CD8-positive, alpha-beta memory T cell (primary cell): ENCODE results near the gene SFMBT2. TPM values are rescaled to one million over a fixed set of nuclear protein-coding genes. Genes with fewer than 3 reads are reported as not detected.

ENCODE experiments used
- CTCF ChIA-PET: fragments of 350-600 bp; sonication (Branson Sonifier 250); formaldehyde crosslinking; loops from one replicate; lab custom pipeline; 2021; ENCODE audit warnings: antibody characterized with exemption; lab: Charles Lee
- POLR2A ChIA-PET: fragments of 350-600 bp; sonication (Branson Sonifier 250); formaldehyde crosslinking; loops from one replicate; lab custom pipeline; 2021; ENCODE audit warnings: antibody characterized with exemption; lab: Charles Lee
- DNase-seq, 5 donors: peaks; one replicate each; pipeline versions ENCODE4 v3.0.0 to v3.0.0-alpha.2; 2020 to 2022; ENCODE audit warnings: mixed read lengths in 1 of 5
- H3K27ac ChIP-seq: one replicate; pipeline ENCODE4 v1.7.0; 2013; ENCODE audit warnings: low read depth, mild to moderate bottlenecking, low read length, moderate library complexity
- H3K27me3 ChIP-seq: 2 replicates; pipeline ENCODE4 v1.7.0; 2013; ENCODE audit warnings: low read length, mild to moderate bottlenecking; ENCODE audit not compliant: insufficient read depth, poor library complexity, severe bottlenecking
- H3K36me3 ChIP-seq: 2 replicates; pipeline ENCODE4 v1.7.0; 2013; ENCODE audit warnings: mild to moderate bottlenecking, low read length, moderate library complexity; ENCODE audit not compliant: insufficient read depth
- H3K4me1 ChIP-seq: 2 replicates; pipeline ENCODE4 v1.7.0; 2013; ENCODE audit warnings: mild to moderate bottlenecking, low read length, moderate library complexity; ENCODE audit not compliant: insufficient read depth
- H3K4me3 ChIP-seq: 2 replicates; pipeline ENCODE4 v1.7.0; 2013; ENCODE audit warnings: mild to moderate bottlenecking, low read length
- H3K9me3 ChIP-seq: 2 replicates; pipeline ENCODE4 v1.7.0; 2013; ENCODE audit warnings: mild to moderate bottlenecking, low read length
- H3K27ac Mint-ChIP-seq, 8 donors: one replicate each; pipeline ENCODE4 v1.8.0; 2020 to 2021; ENCODE audit warnings: mixed read lengths in 8 of 8, mild to moderate bottlenecking in 6 of 8, inconsistent platforms in 3 of 8, moderate library complexity in 3 of 8
- H3K27me3 Mint-ChIP-seq, 2 donors: one replicate each; pipeline ENCODE4 v1.8.0; 2020 to 2021; ENCODE audit warnings: mixed read lengths in 2 of 2, mild to moderate bottlenecking in 1 of 2, moderate library complexity in 1 of 2
- H3K36me3 Mint-ChIP-seq, 3 donors: one replicate each; pipeline ENCODE4 v1.8.0; 2020 to 2021; ENCODE audit warnings: mixed read lengths in 3 of 3, inconsistent platforms in 1 of 3, mild to moderate bottlenecking in 1 of 3
- H3K4me1 Mint-ChIP-seq, 3 donors: one replicate each; pipeline ENCODE4 v1.8.0; 2020 to 2021; ENCODE audit warnings: mixed read lengths in 3 of 3, inconsistent platforms in 1 of 3, mild to moderate bottlenecking in 1 of 3
- H3K4me3 Mint-ChIP-seq, 7 donors: one replicate each; pipeline ENCODE4 v1.8.0; 2020 to 2021; ENCODE audit warnings: mixed read lengths in 7 of 7, mild to moderate bottlenecking in 6 of 7, moderate library complexity in 4 of 7, inconsistent platforms in 2 of 7
- H3K9me3 Mint-ChIP-seq, 5 donors: one replicate each; pipeline ENCODE4 v1.8.0; 2020 to 2022; ENCODE audit warnings: mixed read lengths in 5 of 5, mild to moderate bottlenecking in 3 of 5, moderate library complexity in 2 of 5, inconsistent platforms in 1 of 5
- polyA plus RNA-seq: library from polyadenylated mRNA; unstranded; fragments of 300-500 nt; fragmentation: Illumina TruSeq; gene quantifications from one replicate; pipeline ENCODE4 v1.2.3, GENCODE V29; 2021
- total RNA-seq, 2 experiments: library from RNA; stranded (reverse); gene quantifications; one replicate each; pipeline ENCODE4 v1.2.3, GENCODE V29; 2021

SFMBT2 gene
- total RNA-seq, result 10 to 100 TPM; 17.4 to 18.3 TPM
- polyA plus RNA-seq, result 4.9 TPM

DNA sequence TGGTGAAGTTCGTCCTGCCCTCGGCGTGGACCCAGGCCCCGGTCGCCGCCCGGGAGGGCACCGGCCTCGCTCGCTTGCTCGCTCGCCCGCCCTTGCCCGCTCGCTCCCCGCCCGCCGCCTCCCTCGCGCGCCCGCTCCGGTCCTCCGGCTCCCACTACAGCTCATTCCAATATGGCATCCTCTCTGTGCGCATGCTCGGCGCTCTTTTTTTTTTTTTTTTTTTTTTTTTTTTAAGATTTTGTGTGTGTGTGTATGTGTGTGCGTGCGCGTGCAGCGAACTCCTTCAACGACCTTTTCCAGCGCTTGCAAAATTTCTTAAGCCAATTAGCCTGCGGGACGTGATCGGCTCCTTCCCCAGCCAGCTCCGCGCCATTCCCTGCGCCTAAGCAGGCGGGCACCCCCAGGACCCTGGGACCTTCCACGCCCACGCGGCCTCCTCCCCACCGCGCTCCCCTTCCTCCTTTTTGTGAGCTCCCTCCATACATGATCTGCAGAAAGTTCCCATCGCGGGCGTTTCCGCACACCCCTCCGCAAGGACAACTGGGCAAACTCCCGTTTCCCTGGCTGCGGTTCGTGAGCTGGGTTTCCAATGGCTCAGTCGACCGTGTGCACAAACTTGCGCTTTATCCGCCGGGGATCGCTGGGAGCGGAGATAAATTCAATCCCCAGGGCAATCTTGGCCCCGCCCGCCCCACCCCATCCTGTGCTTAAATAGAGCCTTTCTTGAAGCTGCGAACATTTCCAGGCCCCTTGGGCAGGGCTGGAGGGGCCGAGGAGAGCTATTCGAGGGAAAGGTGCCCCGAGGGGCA, at the start of gene SFMBT2:
Gene SFMBT2, minus strand, starts transcription at position 173 of the 809 bp plus-strand sequence. CDS start 29,136 bp downstream, outside the sequence.
- H3K9me3 Mint-ChIP-seq, result peaks cover 0 to 5% (median 0%) of the 10 kb centered on the region in 5 donors
- peak within 1 kb of the TSS; percentile 62 to 98 (median 92) for H3K27ac Mint-ChIP-seq
- no peaks in the 10 kb centered on the region for H3K36me3 ChIP-seq
- H3K27me3 ChIP-seq, result no peaks in the 10 kb centered on the region
- H3K4me3 Mint-ChIP-seq, result peak within 1 kb of the TSS; percentile 96 to 99 (median 98)
- peaks cover 0 to 19% (median 0%) of the 10 kb centered on the region in 3 donors for H3K36me3 Mint-ChIP-seq
- DNase-seq, result peak; percentile 56 to 77 (median 62)
- H3K4me3 ChIP-seq, result peak within 1 kb of the TSS; percentile 96
- H3K4me1 Mint-ChIP-seq, result peaks cover 33 to 45% (median 33%) of the 10 kb centered on the region in 3 donors
- POLR2A ChIA-PET, result interaction anchor here (0.6 to 4.3 kb wide), 19 partner anchors 13 to 1356 kb away, joined by 3 to 18 read pairs (median 5); no protein-coding TSS in a partner anchor
- peaks cover 0 to 8% of the 10 kb centered on the region in 2 donors for H3K27me3 Mint-ChIP-seq
- H3K9me3 ChIP-seq, result no peaks in the 10 kb centered on the region
- CTCF ChIA-PET, result interaction anchor here (0.6 to 2.7 kb wide), 22 partner anchors 9 to 920 kb away, joined by 3 to 14 read pairs (median 4); no protein-coding TSS in a partner anchor
- H3K27ac ChIP-seq, result peak within 1 kb of the TSS; percentile 84
- H3K4me1 ChIP-seq, result peaks cover 33% of the 10 kb centered on the region

DNA sequence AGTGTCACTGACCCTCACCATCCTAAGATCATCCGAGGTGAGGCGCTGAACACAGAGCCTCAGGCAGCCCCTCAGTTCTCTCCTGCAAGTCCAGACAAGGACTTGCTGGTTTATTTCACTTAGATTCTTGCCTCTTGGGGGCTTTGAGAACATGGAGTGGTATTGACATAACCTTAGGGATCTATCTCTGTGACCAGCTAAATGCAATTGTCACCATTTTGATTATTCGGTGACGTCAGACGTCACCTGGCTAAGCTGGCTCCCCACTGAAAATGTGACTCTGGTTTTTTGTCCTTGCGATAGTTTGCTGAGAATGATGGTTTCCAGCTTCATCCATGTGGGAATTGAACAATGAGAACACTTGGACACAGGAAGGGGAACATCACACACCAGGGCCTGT, 49.2 kb upstream of the SFMBT2 start:
- DNase-seq, result no peak
- no peaks in the 10 kb centered on the region for H3K9me3 ChIP-seq
- H3K4me1 Mint-ChIP-seq, result no peaks in the 10 kb centered on the region
- H3K36me3 ChIP-seq, result no peaks in the 10 kb centered on the region
- POLR2A ChIA-PET, result no interaction called here
- H3K4me3 Mint-ChIP-seq, result no peak overlapping the region
- H3K9me3 Mint-ChIP-seq, result no peaks in the 10 kb centered on the region
- H3K27me3 Mint-ChIP-seq, result no peaks in the 10 kb centered on the region
- peaks cover 0 to 1% (median 1%) of the 10 kb centered on the region in 3 donors for H3K36me3 Mint-ChIP-seq
- no peak overlapping the region for H3K27ac ChIP-seq
- no peaks in the 10 kb centered on the region for H3K4me1 ChIP-seq
- H3K27ac Mint-ChIP-seq, result no peak overlapping the region
- H3K27me3 ChIP-seq, result no peaks in the 10 kb centered on the region
- no peak overlapping the region for H3K4me3 ChIP-seq
- CTCF ChIA-PET, result no interaction called here

DNA sequence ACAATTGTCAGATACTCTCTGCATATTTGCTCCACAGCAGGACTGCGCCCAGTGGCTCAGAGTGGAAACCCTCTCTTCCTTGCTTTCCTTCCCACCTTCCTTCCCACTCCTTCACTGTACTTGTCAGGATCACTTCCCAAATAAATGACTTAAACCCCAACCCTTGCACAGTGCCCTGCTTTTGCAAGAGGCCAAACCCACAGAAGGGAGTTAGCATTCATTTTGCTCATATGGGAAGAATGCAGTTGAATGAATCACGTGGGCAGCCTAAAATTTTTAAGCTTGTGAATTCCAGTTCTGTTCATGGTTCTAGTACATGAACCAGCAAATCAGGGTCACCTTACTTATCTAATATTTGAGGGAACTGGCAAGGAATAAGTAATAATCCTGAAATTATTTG, 47.7 kb upstream of the SFMBT2 start:
- DNase-seq, result no peak
- Mint-ChIP-seq H3K27me3 (no peaks in the 10 kb centered on the region), H3K4me1 (no peaks in the 10 kb centered on the region), H3K27ac (no peak overlapping the region), H3K36me3 (peaks cover 0 to 3% (median 0%) of the 10 kb centered on the region in 3 donors), H3K9me3 (no peaks in the 10 kb centered on the region), H3K4me3 (no peak overlapping the region)
- no peaks in the 10 kb centered on the region for H3K9me3 ChIP-seq
- POLR2A ChIA-PET, result no interaction called here
- no peaks in the 10 kb centered on the region for H3K36me3 ChIP-seq
- H3K27me3 ChIP-seq, result no peaks in the 10 kb centered on the region
- H3K4me3 ChIP-seq, result no peak overlapping the region
- CTCF ChIA-PET, result no interaction called here
- no peak overlapping the region for H3K27ac ChIP-seq
- no peaks in the 10 kb centered on the region for H3K4me1 ChIP-seq

DNA sequence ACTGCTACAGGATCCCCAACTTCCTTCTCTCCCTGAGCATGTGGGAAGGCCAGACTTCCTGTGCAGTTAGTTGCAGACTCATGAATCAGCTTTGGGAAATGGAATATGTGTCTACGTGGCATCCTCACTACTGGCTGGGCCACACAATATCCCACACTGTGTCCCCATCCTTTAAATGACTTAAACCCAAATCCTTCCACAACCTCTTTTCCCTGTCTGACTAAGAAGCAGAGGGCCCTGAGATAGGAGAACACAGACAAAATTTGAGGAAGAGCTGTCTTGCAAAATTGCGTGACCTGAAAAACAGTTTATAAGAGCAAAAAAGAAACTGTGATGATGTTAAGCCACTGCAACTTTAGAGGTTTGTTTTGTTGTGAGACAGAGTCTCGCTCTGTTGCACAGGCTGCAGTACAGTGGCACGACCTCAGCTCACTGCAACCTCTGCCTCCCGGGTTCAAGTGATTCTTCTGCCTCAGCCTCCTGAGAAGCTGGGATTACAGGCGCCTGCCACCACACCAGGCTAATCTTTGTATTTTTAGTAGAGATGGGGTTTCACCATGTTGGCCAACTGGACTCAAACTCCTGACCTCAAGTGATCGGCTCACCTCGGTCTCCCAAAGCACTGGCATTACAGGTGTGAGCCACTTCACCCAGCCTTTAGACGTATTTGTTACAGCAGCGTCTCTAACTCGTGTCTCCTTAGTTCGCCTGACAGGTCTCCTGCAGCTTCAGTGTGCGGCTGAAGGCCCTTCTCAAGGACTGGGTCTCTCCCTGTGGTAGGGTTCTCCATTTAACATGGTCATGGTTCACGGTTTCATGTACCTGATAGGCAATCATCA, 46.9 kb upstream of the SFMBT2 start:
- Mint-ChIP-seq H3K27ac (peak overlapping the region in 1 of 8 donors; percentile 27), H3K9me3 (no peaks in the 10 kb centered on the region), H3K4me3 (no peak overlapping the region), H3K36me3 (peaks cover 0 to 3% (median 0%) of the 10 kb centered on the region in 3 donors), H3K27me3 (peaks cover 0 to 2% of the 10 kb centered on the region in 2 donors), H3K4me1 (no peaks in the 10 kb centered on the region)
- H3K9me3 ChIP-seq, result no peaks in the 10 kb centered on the region
- no peak for DNase-seq
- no peaks in the 10 kb centered on the region for H3K4me1 ChIP-seq
- ChIA-PET CTCF (no interaction called here), POLR2A (interaction anchor here (0.7 kb wide), 1 partner anchor 1749 kb away, joined by 10 read pairs; no protein-coding TSS in a partner anchor)
- H3K27me3 ChIP-seq, result no peaks in the 10 kb centered on the region
- H3K36me3 ChIP-seq, result no peaks in the 10 kb centered on the region
- H3K27ac ChIP-seq, result no peak overlapping the region
- no peak overlapping the region for H3K4me3 ChIP-seq

DNA sequence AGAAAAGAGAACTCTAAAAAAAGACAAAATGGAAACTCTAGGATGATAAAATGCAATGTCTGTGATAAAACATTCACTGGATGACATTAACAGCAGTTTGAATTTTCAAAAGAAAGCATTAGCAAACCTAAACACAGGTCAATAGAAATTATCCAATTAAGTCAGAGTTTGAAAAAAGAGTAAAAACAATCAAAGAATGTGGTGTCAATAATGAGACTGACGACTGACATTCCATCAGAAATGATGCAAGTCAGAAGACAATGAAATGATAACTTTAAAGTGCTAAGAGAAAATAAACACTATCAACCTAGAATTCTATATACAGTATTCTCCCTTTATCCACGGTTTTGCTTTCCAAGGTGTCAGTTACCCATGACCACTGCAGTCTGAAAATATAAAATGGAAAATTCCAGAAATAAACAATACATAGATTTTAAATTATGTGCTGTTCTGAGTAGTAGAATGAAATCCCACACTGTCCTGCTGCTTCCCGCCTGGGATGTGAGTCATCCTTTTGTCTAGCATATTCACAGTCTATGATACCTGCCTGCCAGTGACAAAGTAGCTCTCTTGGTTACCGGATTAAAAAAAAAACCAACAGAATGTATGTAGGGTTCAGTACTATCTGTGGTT, 38.3 kb upstream of the SFMBT2 start:
- Histone ChIP-seq H3K9me3 (peaks cover 7% of the 10 kb centered on the region), H3K4me1 (no peaks in the 10 kb centered on the region), H3K27me3 (no peaks in the 10 kb centered on the region), H3K36me3 (no peaks in the 10 kb centered on the region), H3K4me3 (no peak overlapping the region), H3K27ac (no peak overlapping the region)
- H3K27ac Mint-ChIP-seq, result no peak overlapping the region
- H3K36me3 Mint-ChIP-seq, result peaks cover 0 to 21% (median 2%) of the 10 kb centered on the region in 3 donors
- H3K9me3 Mint-ChIP-seq, result peaks cover 16 to 25% (median 17%) of the 10 kb centered on the region in 5 donors
- POLR2A ChIA-PET, result no interaction called here
- H3K4me1 Mint-ChIP-seq, result peaks cover 3 to 11% (median 8%) of the 10 kb centered on the region in 3 donors
- DNase-seq, result no peak
- CTCF ChIA-PET, result no interaction called here
- H3K27me3 Mint-ChIP-seq, result peaks cover 0 to 2% of the 10 kb centered on the region in 2 donors
- no peak overlapping the region for H3K4me3 Mint-ChIP-seq

DNA sequence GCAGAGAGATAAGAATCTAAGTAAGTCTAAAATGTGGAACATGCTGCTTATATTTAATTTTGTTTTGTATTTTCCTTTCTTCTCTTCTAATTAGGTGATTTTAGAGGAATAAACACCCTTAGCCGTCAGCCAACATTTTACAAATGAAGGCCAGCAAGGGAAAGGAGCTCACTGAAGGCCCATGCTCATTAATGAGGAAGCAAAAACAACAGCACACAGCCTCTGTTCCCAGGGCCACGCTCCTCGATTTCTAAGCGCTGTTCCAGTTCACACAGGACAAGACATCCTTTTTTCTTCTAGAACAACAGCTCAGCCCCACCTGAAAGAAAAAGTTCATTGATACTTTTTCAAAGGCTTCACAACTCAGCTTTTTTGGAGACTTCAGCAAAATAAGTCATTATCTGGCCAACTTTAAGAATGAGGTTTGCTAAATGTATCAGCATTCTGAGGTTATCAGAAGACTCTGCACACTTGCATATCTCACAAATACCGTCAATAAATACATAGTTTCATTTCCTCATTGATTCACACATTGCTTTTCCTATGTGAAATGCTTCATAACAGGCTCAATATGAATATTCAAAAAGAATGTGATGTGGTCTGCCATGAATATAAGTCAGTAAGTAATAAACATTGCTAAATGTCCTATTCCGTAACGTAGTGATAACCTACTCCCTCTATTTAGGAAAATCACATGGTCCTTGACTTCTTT, 34.8 kb upstream of the SFMBT2 start:
- Histone ChIP-seq H3K36me3 (no peaks in the 10 kb centered on the region), H3K27ac (no peak overlapping the region), H3K9me3 (peaks cover 7% of the 10 kb centered on the region), H3K4me1 (no peaks in the 10 kb centered on the region), H3K27me3 (no peaks in the 10 kb centered on the region), H3K4me3 (no peak overlapping the region)
- H3K27me3 Mint-ChIP-seq, result no peaks in the 10 kb centered on the region
- H3K27ac Mint-ChIP-seq, result no peak overlapping the region
- H3K36me3 Mint-ChIP-seq, result peaks cover 0 to 21% (median 0%) of the 10 kb centered on the region in 3 donors
- peaks cover 3 to 11% (median 8%) of the 10 kb centered on the region in 3 donors for H3K4me1 Mint-ChIP-seq
- ChIA-PET POLR2A (no interaction called here), CTCF (no interaction called here)
- H3K4me3 Mint-ChIP-seq, result peak overlapping the region in 2 of 7 donors; percentile 18 to 22
- H3K9me3 Mint-ChIP-seq, result peaks cover 16 to 25% (median 17%) of the 10 kb centered on the region in 5 donors
- no peak for DNase-seq

DNA sequence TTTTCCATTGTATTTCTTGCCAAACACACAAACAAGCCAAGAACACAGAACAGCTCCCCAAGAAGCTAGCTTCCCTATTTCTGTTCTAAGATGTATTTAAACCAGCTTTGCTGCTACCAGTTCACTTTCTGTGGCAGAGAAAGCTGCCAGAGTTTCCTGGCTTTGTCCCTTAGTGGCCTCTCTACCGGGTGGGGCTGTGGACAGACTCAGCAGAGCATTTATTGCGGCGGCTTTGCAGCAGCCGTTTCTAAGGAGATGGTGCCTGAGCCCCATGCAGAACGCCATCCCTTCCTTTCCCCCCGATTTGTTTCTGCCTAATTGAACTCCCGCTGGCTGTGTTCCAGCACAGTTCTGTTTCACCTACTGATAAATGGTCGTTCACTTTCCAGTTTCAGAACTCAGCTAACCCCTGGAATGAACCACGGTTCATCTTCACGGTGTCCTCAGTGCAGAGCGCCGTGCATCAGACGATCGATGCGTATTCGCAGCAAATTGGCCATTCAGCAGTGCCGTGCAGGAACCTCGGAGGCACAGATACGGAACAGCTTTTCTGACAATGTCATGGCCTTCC, 33.8 kb upstream of the SFMBT2 start:
- Mint-ChIP-seq H3K4me3 (no peak overlapping the region), H3K27ac (no peak overlapping the region), H3K9me3 (peaks cover 12 to 19% (median 13%) of the 10 kb centered on the region in 5 donors), H3K27me3 (no peaks in the 10 kb centered on the region), H3K36me3 (peaks cover 0 to 17% (median 0%) of the 10 kb centered on the region in 3 donors), H3K4me1 (peaks cover 3 to 11% (median 8%) of the 10 kb centered on the region in 3 donors)
- Histone ChIP-seq H3K27ac (no peak overlapping the region), H3K4me1 (no peaks in the 10 kb centered on the region), H3K9me3 (peaks cover 7% of the 10 kb centered on the region), H3K27me3 (no peaks in the 10 kb centered on the region), H3K36me3 (no peaks in the 10 kb centered on the region), H3K4me3 (no peak overlapping the region)
- no peak for DNase-seq
- ChIA-PET CTCF (no interaction called here), POLR2A (no interaction called here)
